ENCODE results near the gene TMEM59L.
A peak's percentile ranks its signal among the peaks of the same experiment; 100 is the strongest.

TMEM59L gene

GRCh38 chr19:18608805-18609716 is 3.6 kb upstream of the TMEM59L start:
- no peak for DNase-seq (ENCODE audit: low read depth in 3 of 3)

GRCh38 chr19:18609717-18610051 is 3.0 kb upstream of the TMEM59L start:
- DNase-seq (ENCODE audit: low read depth in 3 of 3), result no peak

GRCh38 chr19:18610245-18610555 is 2.5 kb upstream of the TMEM59L start:
- no peak for DNase-seq (ENCODE audit: low read depth in 3 of 3)

GRCh38 chr19:18610556-18611326 is 1.9 kb upstream of the TMEM59L start:
- DNase-seq (ENCODE audit: low read depth in 3 of 3), result no peak

- DNase-seq (ENCODE audit: low read depth in 3 of 3), result no peak
Measured at GRCh38 chr19:18611327-18612050, 1.2 kb upstream of the TMEM59L start.

- no peak for DNase-seq (ENCODE audit: low read depth in 3 of 3)
Measured at GRCh38 chr19:18612051-18612771, 459 bp upstream of the TMEM59L start.

- no peak for DNase-seq (ENCODE audit: low read depth in 3 of 3)
Measured at GRCh38 chr19:18613589-18614234, 1.0 kb downstream of the TMEM59L start.

GRCh38 chr19:18616023-18616422 is 3.4 kb downstream of the TMEM59L start:
- DNase-seq (ENCODE audit: low read depth in 3 of 3), result no peak

- DNase-seq (ENCODE audit: low read depth in 3 of 3), result no peak
Measured at GRCh38 chr19:18617562-18617961, 4.9 kb downstream of the TMEM59L start.

GRCh38 chr19:18618236-18618635 is 5.6 kb downstream of the TMEM59L start:
- no peak for DNase-seq (ENCODE audit: low read depth in 3 of 3)

- DNase-seq (ENCODE audit: low read depth in 3 of 3), result no peak
Measured at GRCh38 chr19:18620311-18620710, 7.6 kb downstream of the TMEM59L start.

GRCh38 chr19:18620902-18621301 is 8.2 kb downstream of the TMEM59L start:
- DNase-seq (ENCODE audit: low read depth in 3 of 3), result no peak

GRCh38 chr19:18626906-18627305 is 14.2 kb downstream of the TMEM59L start:
- no peak for DNase-seq (ENCODE audit: low read depth in 3 of 3)

GRCh38 chr19:18629166-18630088 is 16.8 kb downstream of the TMEM59L start:
- DNase-seq (ENCODE audit: low read depth in 3 of 3), result no peak

- no peak for DNase-seq (ENCODE audit: low read depth in 3 of 3)
Measured at GRCh38 chr19:18633321-18633720, 20.7 kb downstream of the TMEM59L start.

- DNase-seq (ENCODE audit: low read depth in 3 of 3), result no peak
Measured at GRCh38 chr19:18634612-18635297, 22.1 kb downstream of the TMEM59L start.

GRCh38 chr19:18635831-18636182 is 23.1 kb downstream of the TMEM59L start:
- no peak for DNase-seq (ENCODE audit: low read depth in 3 of 3)

GRCh38 chr19:18636183-18636968 is 23.7 kb downstream of the TMEM59L start:
- peak; percentile 97 to 100 (median 99) for DNase-seq (ENCODE audit: low read depth in 3 of 3)
